ENCODE measurements around the gene MAP4K2. TPM values are rescaled to one million over a fixed set of nuclear protein-coding genes. Genes with fewer than 3 reads are reported as not detected.

MAP4K2 gene
- total and polyA plus RNA-seq, 9 of the 15 experiments (the other 6 are each of a cell fraction or from before 2014, with no cell fraction given): 0.13 to 14.5 (median 7.3) TPM

GRCh38 chr11:64787526-64788320 lies 15.3 kb downstream of the MAP4K2 start (continued):
- TF ChIP-seq VEZF1 (CRISPR knock-in tag; IDR thresholded peaks at IDR 0.05) (peak; percentile 29; the same call in 1 of the 2 replicates), SMAD4 (CRISPR knock-in tag; conservative IDR thresholded peaks at IDR 0.05) (0 out of 2 replicates have a peak, but pooled peaks have one; percentile 33), TEAD1 (CRISPR knock-in tag; IDR thresholded peaks at IDR 0.05) (0 out of 4 replicates have a peak, but pooled peaks of 1 of the 2 experiments have one; percentile 31), NEUROD1 (IDR thresholded peaks at IDR 0.05; ENCODE audit: borderline replicate concordance, low read depth, low read length, partially characterized antibody) (peak; percentile 36), REST (IDR thresholded peaks at IDR 0.05; ENCODE audit: borderline replicate concordance) (peak; percentile 71; the same call in 1 of the 2 replicates), REST (CRISPR knock-in tag; IDR thresholded peaks at IDR 0.05; ENCODE audit: low read depth) (no peak), E2F6 (IDR thresholded peaks at IDR 0.05; ENCODE audit: borderline replicate concordance in 1 of 2, extremely low read depth in 1 of 2, insufficient read depth in 1 of 2, insufficient read length in 1 of 2, low read depth in 1 of 2, low read length in 1 of 2, poor library complexity in 1 of 2, severe bottlenecking in 1 of 2) (no peak), ATF7 (IDR thresholded peaks at IDR 0.05) (0 out of 2 replicates have a peak, but pooled peaks have one; percentile 22), NFYB (IDR thresholded peaks at IDR 0.05; ENCODE audit: extremely low read depth, insufficient read length) (no peak), KLF16 (IDR thresholded peaks at IDR 0.05) (0 out of 2 replicates have a peak, but pooled peaks have one; percentile 41), HDAC1 (IDR thresholded peaks at IDR 0.05) (no peak), HDGF (IDR thresholded peaks at IDR 0.05) (0 out of 2 replicates have a peak, but pooled peaks have one; percentile 33), NR3C1 (CRISPR knock-in tag; IDR thresholded peaks at IDR 0.05) (no peak), MAZ (CRISPR knock-in tag; conservative IDR thresholded peaks at IDR 0.05 in 1 of 2, IDR thresholded peaks at IDR 0.05 in 1 of 2) (peak in 1 of 2 experiments; percentile 54; a peak in 3 of 4 replicates)

Measured in K562 (cell line).